GM15510 (cell line): ENCODE data around the gene CSRNP3.

Experiments used
- POLR2A ChIP-seq: IDR thresholded peaks from 3 replicates; pipeline ENCODE4 v1.6.1; 2011; ENCODE audit warnings: borderline replicate concordance; ENCODE audit not compliant: insufficient read length; ENCODE audit errors: extremely low read depth

The CSRNP3 gene

DNA sequence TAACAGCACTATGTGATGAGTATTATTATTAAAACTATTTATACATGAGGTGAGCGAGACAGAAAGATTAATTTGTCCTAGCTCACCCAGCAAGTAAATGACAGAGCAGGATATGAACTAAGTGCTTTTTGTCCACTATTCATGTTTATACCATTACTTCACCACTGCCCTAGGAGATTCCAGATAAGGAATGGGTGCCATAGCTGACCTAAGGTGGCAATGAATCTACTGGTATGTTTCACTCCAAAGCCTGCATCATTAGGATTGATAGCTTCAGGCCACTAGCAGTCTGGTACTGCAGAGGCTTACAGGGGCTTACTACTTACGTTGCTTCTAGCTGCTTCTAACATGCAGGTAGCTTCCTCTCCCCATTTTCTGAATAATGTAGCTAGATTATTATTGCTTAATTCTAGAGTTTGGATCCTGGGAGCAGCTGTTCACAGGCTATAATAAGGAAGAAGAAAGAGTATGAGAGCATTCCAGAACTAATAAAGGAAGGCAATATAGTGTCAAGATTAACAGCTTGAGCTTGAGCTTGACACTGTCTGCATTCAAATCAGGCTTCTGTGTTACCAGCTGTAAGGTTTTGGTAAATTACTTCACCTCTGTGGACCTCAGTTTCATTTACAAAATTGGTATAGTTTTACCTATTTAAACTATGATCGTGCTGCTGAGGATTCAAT, 170.9 kb downstream of the CSRNP3 start:
- TF ChIP-seq POLR2A: no peak

- no peak for TF ChIP-seq POLR2A
These were observed 176.7 kb downstream of the CSRNP3 start for GRCh38 chr2:165645930-165646831.

DNA sequence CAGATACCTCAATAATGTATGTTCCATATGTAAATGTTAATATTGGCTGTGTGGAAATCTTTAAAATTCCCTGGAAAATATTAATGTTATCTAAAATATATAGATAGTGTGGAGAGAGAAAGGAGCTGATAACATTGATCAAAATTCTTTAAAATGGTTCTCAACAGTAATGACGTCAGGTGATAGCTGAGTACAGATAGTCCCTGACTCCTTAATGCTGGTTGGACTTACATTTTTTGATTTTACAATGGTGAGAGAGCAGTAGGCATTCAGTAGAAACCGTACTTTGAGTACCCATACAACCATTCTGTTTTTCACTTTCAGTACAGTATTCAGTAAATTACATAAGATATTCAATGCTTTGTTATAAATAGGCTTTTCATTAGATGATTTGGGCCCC, 177.9 kb downstream of the CSRNP3 start:
- no peak for TF ChIP-seq POLR2A

GRCh38 chr2:165648801-165649200, 179.3 kb downstream of the CSRNP3 start:
- no peak for TF ChIP-seq POLR2A

- no peak for TF ChIP-seq POLR2A
These were observed 181.7 kb downstream of the CSRNP3 start for GRCh38 chr2:165651233-165651632.

GRCh38 chr2:165655661-165656060, 186.2 kb downstream of the CSRNP3 start:
- TF ChIP-seq POLR2A: no peak

DNA sequence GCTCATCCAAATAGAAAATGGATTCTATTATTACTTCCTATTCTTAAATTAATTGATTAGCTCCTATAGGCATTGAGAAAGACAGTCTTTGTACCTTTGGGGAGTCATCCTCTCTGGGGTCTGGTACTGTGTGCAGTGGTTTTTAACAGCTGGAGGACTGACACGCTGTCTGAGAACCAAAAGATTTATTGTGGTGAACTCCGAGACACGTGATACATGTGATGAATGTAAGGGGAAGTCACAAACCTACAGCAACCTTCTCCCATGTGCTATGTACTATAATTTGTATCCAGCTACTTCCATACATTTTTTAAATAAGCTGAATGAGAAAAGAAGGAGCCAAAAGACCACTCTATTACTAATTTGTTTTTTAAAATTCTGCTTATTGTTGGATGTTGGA, 190.9 kb downstream of the CSRNP3 start:
- TF ChIP-seq POLR2A: no peak

DNA sequence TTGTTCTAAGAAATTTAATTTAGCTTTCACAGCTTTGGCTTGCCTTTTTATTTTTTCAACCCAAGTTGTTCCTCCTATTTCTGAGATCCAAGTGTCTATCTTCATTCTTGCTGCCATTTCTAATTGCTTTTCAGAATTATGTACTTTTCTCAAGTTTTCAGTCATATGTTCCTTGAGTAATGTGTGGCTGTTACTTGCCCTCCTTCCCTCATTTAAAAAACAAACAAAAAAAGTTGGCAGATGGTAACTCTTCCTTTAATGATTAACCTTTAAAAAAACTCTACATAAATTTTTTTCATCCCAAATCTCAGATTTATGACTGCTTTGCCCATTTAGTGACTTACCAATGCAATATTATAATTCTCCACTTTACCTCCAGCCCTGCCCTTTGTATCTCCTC, 193.2 kb downstream of the CSRNP3 start:
- TF ChIP-seq POLR2A: no peak

GRCh38 chr2:165665614-165666013, 196.1 kb downstream of the CSRNP3 start:
- TF ChIP-seq POLR2A: no peak

GRCh38 chr2:165666605-165667004, 197.1 kb downstream of the CSRNP3 start:
- no peak for TF ChIP-seq POLR2A

DNA sequence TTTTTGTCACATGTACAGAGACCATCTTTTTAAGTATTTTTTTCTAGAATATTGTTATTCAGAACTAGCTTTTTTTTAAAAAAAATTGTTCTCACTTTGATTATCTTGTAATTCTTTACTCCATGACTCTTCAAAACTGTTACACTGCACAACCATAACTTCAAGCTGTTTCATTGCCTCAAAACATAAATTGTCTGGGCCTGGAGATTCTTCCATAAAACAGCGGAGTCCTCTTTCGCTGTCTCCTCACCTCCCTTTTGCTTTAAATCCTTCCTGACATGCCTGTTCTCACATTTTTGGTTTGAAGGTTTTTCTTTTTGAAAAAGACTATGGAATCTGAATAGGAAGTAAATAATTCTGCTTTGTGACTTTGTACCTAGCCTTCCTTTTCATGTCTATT, 197.9 kb downstream of the CSRNP3 start:
- TF ChIP-seq POLR2A: no peak

- no peak for TF ChIP-seq POLR2A
These were observed 205.3 kb downstream of the CSRNP3 start for GRCh38 chr2:165674780-165675179.

- TF ChIP-seq POLR2A: no peak
These were observed 206.1 kb downstream of the CSRNP3 start for GRCh38 chr2:165675551-165675968.

DNA sequence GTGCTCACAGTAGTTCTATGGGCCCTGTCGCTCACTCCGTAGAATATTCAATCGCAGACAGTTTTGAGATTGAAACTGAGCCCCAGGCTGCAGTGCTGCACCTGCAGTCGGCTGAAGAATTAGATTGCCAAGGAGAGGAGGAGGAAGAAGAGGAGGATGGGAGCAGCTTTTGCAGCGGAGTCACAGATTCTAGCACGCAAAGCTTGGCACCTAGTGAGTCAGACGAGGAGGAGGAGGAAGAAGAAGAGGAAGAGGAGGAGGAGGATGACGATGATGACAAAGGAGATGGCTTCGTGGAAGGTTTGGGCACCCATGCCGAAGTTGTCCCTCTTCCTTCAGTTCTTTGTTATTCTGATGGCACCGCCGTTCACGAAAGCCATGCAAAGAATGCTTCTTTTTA, 209.4 kb downstream of the CSRNP3 start:
- TF ChIP-seq POLR2A: no peak

GRCh38 chr2:165679621-165680020, 210.1 kb downstream of the CSRNP3 start:
- TF ChIP-seq POLR2A: no peak

GRCh38 chr2:165681841-165682240, 212.3 kb downstream of the CSRNP3 start:
- TF ChIP-seq POLR2A: no peak
